Heart left ventricle (tissue), 16 donors: ENCODE results near the gene PKNOX2. TPM values are rescaled to one million over a fixed set of nuclear protein-coding genes. Genes with fewer than 3 reads are reported as not detected.

Source experiments
- ATAC-seq, 4 donors: fragments of 200-7000 bp; cut with Tn5 transposase; one replicate each; pipeline ENCODE4 v1.9.1; 2020 to 2022; ENCODE audit warnings: moderate library complexity in 4 of 4, mild to moderate bottlenecking in 3 of 4, moderate number of reproducible peaks in 1 of 4
- DNase-seq, 5 donors: peaks; one replicate each; pipeline ENCODE4 v3.0.0-alpha.2; 2020
- H3K27ac ChIP-seq, 12 donors: fragments of 200-600 bp; sonication (generic) in 4 of 12; one replicate each; pipeline versions ENCODE4 v1.5.0 to v1.8.0; 2016 to 2022; ENCODE audit warnings: mild to moderate bottlenecking in 2 of 12
- H3K27me3 ChIP-seq, 9 donors: fragments of 200-600 bp; sonication (generic) in 2 of 9; one replicate each; pipeline versions ENCODE4 v1.5.1 to v1.8.0; 2016 to 2022; ENCODE audit warnings: mild to moderate bottlenecking in 3 of 9
- H3K36me3 ChIP-seq, 9 donors: fragments of 200-600 bp; sonication (generic) in 2 of 9; one replicate each; pipeline versions ENCODE4 v1.5.0 to v1.8.0; 2018 to 2022; ENCODE audit warnings: mild to moderate bottlenecking in 2 of 9
- H3K4me1 ChIP-seq, 12 donors: fragments of 200-600 bp; sonication (generic) in 4 of 12; one replicate each; pipeline versions ENCODE4 v1.5.0 to v1.8.0; 2016 to 2022; ENCODE audit warnings: mild to moderate bottlenecking in 3 of 12
- H3K4me3 ChIP-seq, 12 donors: fragments of 200-600 bp; sonication (generic) in 4 of 12; one replicate each; pipeline versions ENCODE4 v1.5.0 to v1.8.0; 2017 to 2022; ENCODE audit warnings: mild to moderate bottlenecking in 9 of 12, moderate library complexity in 4 of 12
- H3K9me3 ChIP-seq, 12 donors: fragments of 200-600 bp; sonication (generic) in 4 of 12; one replicate each; pipeline versions ENCODE4 v1.5.0 to v1.8.0; 2016 to 2022; ENCODE audit warnings: mild to moderate bottlenecking in 1 of 12
- CTCF ChIP-seq, 12 donors: fragments of 200-600 bp; sonication (generic) in 4 of 12; IDR thresholded peaks; one replicate each; pipeline versions ENCODE4 v1.5.0 to v1.8.0; 2018 to 2022; ENCODE audit warnings: antibody characterized with exemption in 12 of 12, mild to moderate bottlenecking in 5 of 12
- POLR2A ChIP-seq, 2 donors: fragments of 450-650 bp; IDR thresholded peaks; one replicate each; pipeline ENCODE4 v1.6.1; 2017; ENCODE audit warnings: antibody characterized with exemption in 2 of 2, mild to moderate bottlenecking in 2 of 2, moderate library complexity in 2 of 2
- WGBS, 4 donors: extraction: QIAGEN DNeasy Blood & Tissue Kit in 2 of 4; methylation state at CpG; one replicate each; pipeline versions ENCODE4 v1.1.5 to v1.1.7; 2013 to 2018; 5-methylcytosine and 5-hydroxymethylcytosine counted together
- intact Hi-C, 10 donors: fragments of 100-400 bp; cut with DNase I; formaldehyde crosslinking; loops; one replicate each; pipeline versions ENCODE4 v1.11.1 to v1.14.2; 2022
- polyA plus RNA-seq, 2 donors: library from polyadenylated mRNA; stranded (reverse); fragments of 200-250 nt; gene quantifications; one replicate each; pipeline ENCODE4 v1.2.3, GENCODE V29; 2013
- total RNA-seq, 9 donors: library from RNA; depleted of rRNA in 2 of 9; stranded (reverse); fragments of >200 nt in 2 of 9; fragmentation: NEBNext Ultra II Directional in 3 of 9; extraction: Animal tissue kit (Norgen Biotek cat#: 25700) in 3 of 9; gene quantifications; one replicate each; pipeline versions ENCODE4 v1.1.0 to v1.2.4, GENCODE V29; 2016 to 2023
- donor health status: ischemic (EF 13 %, LVEDD 7.1; RV severe dilation, severe dysfunction).
- donor health status: healthy with polysubstance abuse.
- donor health status: DM: no; HTN: yes; CAD: no.
- donor health status: DM: no; HTN: no; CAD: no.
- donor health status: ischemic (EF 25% LVEDD 6.9; RV normal size, moderate dysfunction).
- donor health status: ischemic (EF 25% LVEDD 5.7; RV mildly dilated, moderate dysfunction).
- donor health status: healthy.
- donor health status: DM: yes; HTN: yes; CAD: no.
- donor health status: ischemic (EF 35%, LVEDD 5.7; RV mildly dilated, moderate dysfunction).
- donor health status: nonischemic (EF 11% LVEDD 7.7; RV severe dilation, severe dysfunction).
- donor health status: DM: yes; HTN: yes; CAD: no.
- donor health status: PGD.
- donor health status: ischemic (EF 29% LVEDD 5.4; RV normal size, mild dysfunction).
- donor health status: nonischemic (EF 23%, LVEDD 6.1; RV moderate dilation, normal function).

PKNOX2 gene
- total and polyA plus RNA-seq, 11 donors, result 3.1 to 9.4 (median 4.5) TPM

GRCh38 chr11:125132071-125132470 lies 32.5 kb upstream of the PKNOX2 start:
- WGBS, 4 donors, result 43 to 55% (median 47%) methylated on average over 1 of the region's 1 CpG
- Histone ChIP-seq H3K4me1 (no peaks in the 10 kb centered on the region), H3K27ac (no peak overlapping the region), H3K36me3 (no peaks in the 10 kb centered on the region), H3K4me3 (no peak overlapping the region), H3K27me3 (peaks cover 0 to 19% (median 0%) of the 10 kb centered on the region in 9 donors), H3K9me3 (no peaks in the 10 kb centered on the region)
- DNase-seq, result no peak
- intact Hi-C loops, result no loop called here
- TF ChIP-seq POLR2A (IDR thresholded peaks at IDR 0.05), result no peak
- TF ChIP-seq CTCF (IDR thresholded peaks at IDR 0.05), result no peak
- ATAC-seq, result no peak

GRCh38 chr11:125132596-125132995 lies 32.0 kb upstream of the PKNOX2 start:
- H3K4me3 ChIP-seq, result no peak overlapping the region
- TF ChIP-seq CTCF (IDR thresholded peaks at IDR 0.05), result no peak
- H3K27ac ChIP-seq, result no peak overlapping the region
- intact Hi-C loops, result no loop called here
- no peak for ATAC-seq
- 67 to 81% (median 73%) methylated on average over 7 of the region's 7 CpGs for WGBS, 4 donors
- H3K27me3 ChIP-seq, result peaks cover 0 to 19% (median 0%) of the 10 kb centered on the region in 9 donors
- DNase-seq, result no peak
- H3K4me1 ChIP-seq, result no peaks in the 10 kb centered on the region
- no peaks in the 10 kb centered on the region for H3K9me3 ChIP-seq
- no peaks in the 10 kb centered on the region for H3K36me3 ChIP-seq

- intact Hi-C loops, result no loop called here
- TF ChIP-seq POLR2A (IDR thresholded peaks at IDR 0.05) (no peak), CTCF (IDR thresholded peaks at IDR 0.05) (no peak)
- Histone ChIP-seq H3K9me3 (no peaks in the 10 kb centered on the region), H3K4me3 (no peak overlapping the region), H3K36me3 (no peaks in the 10 kb centered on the region), H3K4me1 (no peaks in the 10 kb centered on the region), H3K27me3 (peaks cover 0 to 11% (median 5%) of the 10 kb centered on the region in 9 donors), H3K27ac (no peak overlapping the region)
- DNase-seq (no peak), ATAC-seq (no peak)
Observed at GRCh38 chr11:125136001-125136400, 28.6 kb upstream of the PKNOX2 start.

GRCh38 chr11:125138966-125139365 lies 25.6 kb upstream of the PKNOX2 start:
- intact Hi-C loops, result no loop called here
- H3K9me3 ChIP-seq, result no peaks in the 10 kb centered on the region
- no peak overlapping the region for H3K27ac ChIP-seq
- WGBS, 4 donors, result 85 to 90% (median 86%) methylated on average over 8 of the region's 8 CpGs
- TF ChIP-seq CTCF (IDR thresholded peaks at IDR 0.05) (no peak), POLR2A (IDR thresholded peaks at IDR 0.05) (no peak)
- no peak overlapping the region for H3K4me3 ChIP-seq
- no peak for DNase-seq
- no peaks in the 10 kb centered on the region for H3K36me3 ChIP-seq
- H3K4me1 ChIP-seq, result peaks cover 0 to 6% (median 0%) of the 10 kb centered on the region in 12 donors
- H3K27me3 ChIP-seq, result peaks cover 0 to 26% (median 11%) of the 10 kb centered on the region in 9 donors
- no peak for ATAC-seq
